Fibroblast of mammary gland (primary cell): Measurements from ENCODE around the gene CBLB.
"Not testable (repeated sequence)": the region's sequence is repeated elsewhere in the genome, so short reads cannot be mapped to it uniquely, and the experiment has no call there.

Experiments
- DNase-seq: peaks from one replicate; pipeline ENCODE4 v3.0.0-alpha.2; 2010; ENCODE audit warnings: low read depth
- H3K4me3 ChIP-seq: 2 replicates; pipeline ENCODE4 v1.5.1; 2011; ENCODE audit warnings: low read depth, mild to moderate bottlenecking, low read length, moderate library complexity; ENCODE audit not compliant: control insufficient read depth
- CTCF ChIP-seq: conservative IDR thresholded peaks from 2 replicates; pipeline ENCODE4 v1.5.1; 2011; ENCODE audit warnings: low read depth, low read length, inconsistent platforms; ENCODE audit not compliant: control insufficient read depth, insufficient read depth

CBLB gene

GRCh38 chr3:105767216-105767615 is 101.6 kb downstream of the CBLB start:
- TF ChIP-seq CTCF, result no peak
- no peak for DNase-seq
- H3K4me3 ChIP-seq, result no peak overlapping the region

GRCh38 chr3:105765308-105765639 is 103.5 kb downstream of the CBLB start:
- no peak for TF ChIP-seq CTCF
- DNase-seq, result no peak
- H3K4me3 ChIP-seq, result no peak overlapping the region

- no peak overlapping the region for H3K4me3 ChIP-seq
- no peak for DNase-seq
- TF ChIP-seq CTCF, result no peak
Measured at GRCh38 chr3:105764378-105765307, 104.2 kb downstream of the CBLB start.

GRCh38 chr3:105763659-105764036 is 105.2 kb downstream of the CBLB start:
- no peak overlapping the region for H3K4me3 ChIP-seq
- TF ChIP-seq CTCF, result no peak

GRCh38 chr3:105762749-105763658 is 105.8 kb downstream of the CBLB start:
- H3K4me3 ChIP-seq, result no peak overlapping the region
- no peak for TF ChIP-seq CTCF
- DNase-seq, result no peak

More at GRCh38 chr3:105763659-105764036, 105.2 kb downstream of the CBLB start:
- no peak for DNase-seq

- H3K4me3 ChIP-seq, DNase-seq: not testable (repeated sequence)
Measured at GRCh38 chr3:105762214-105762613, 106.6 kb downstream of the CBLB start.
